Activated naive CD8-positive, alpha-beta T cell treated with anti-CD3 and anti-CD28 coated beads, Interleukin-2, amount 10 ng/mL, durations not matched to agents 7 days and 5 days (primary cell): ENCODE data around the gene DGKD. TPM values are rescaled to one million over a fixed set of nuclear protein-coding genes. Genes with fewer than 3 reads are reported as not detected.

Source experiments
- ATAC-seq: fragments of 150-1000 bp; cut with Tn5 transposase; one replicate; pipeline ENCODE4 v1.10.0; 2021; ENCODE audit warnings: low read depth, moderate library complexity
- POLR2A ChIA-PET: fragments of 350-600 bp; sonication (Branson Sonifier 250); formaldehyde crosslinking; loops from one replicate; lab custom pipeline; 2021; ENCODE audit warnings: antibody characterized with exemption; lab: Charles Lee
- DNase-seq: peaks from one replicate; pipeline ENCODE4 v3.0.0; 2021
- H3K27ac Mint-ChIP-seq: one replicate; pipeline ENCODE4 v1.8.0; 2022; ENCODE audit warnings: mild to moderate bottlenecking, mixed read lengths
- H3K27me3 Mint-ChIP-seq: one replicate; pipeline ENCODE4 v1.8.0; 2022; ENCODE audit warnings: mild to moderate bottlenecking, moderate library complexity, mixed read lengths
- H3K36me3 Mint-ChIP-seq: one replicate; pipeline ENCODE4 v1.8.0; 2021; ENCODE audit warnings: mild to moderate bottlenecking, mixed read lengths
- H3K4me1 Mint-ChIP-seq: one replicate; pipeline ENCODE4 v1.8.0; 2021; ENCODE audit warnings: mixed read lengths
- H3K4me3 Mint-ChIP-seq: one replicate; pipeline ENCODE4 v1.8.0; 2022; ENCODE audit warnings: mild to moderate bottlenecking, moderate library complexity, mixed read lengths
- H3K9me3 Mint-ChIP-seq: one replicate; pipeline ENCODE4 v1.8.0; 2021; ENCODE audit warnings: mixed read lengths
- total RNA-seq, 2 experiments: library from RNA; stranded (reverse); gene quantifications; one replicate each; pipeline ENCODE4 v1.2.3, GENCODE V29; 2021

The DGKD gene
- total RNA-seq, 2 experiments from 2014 or later, result 114 to 132 TPM

DNA sequence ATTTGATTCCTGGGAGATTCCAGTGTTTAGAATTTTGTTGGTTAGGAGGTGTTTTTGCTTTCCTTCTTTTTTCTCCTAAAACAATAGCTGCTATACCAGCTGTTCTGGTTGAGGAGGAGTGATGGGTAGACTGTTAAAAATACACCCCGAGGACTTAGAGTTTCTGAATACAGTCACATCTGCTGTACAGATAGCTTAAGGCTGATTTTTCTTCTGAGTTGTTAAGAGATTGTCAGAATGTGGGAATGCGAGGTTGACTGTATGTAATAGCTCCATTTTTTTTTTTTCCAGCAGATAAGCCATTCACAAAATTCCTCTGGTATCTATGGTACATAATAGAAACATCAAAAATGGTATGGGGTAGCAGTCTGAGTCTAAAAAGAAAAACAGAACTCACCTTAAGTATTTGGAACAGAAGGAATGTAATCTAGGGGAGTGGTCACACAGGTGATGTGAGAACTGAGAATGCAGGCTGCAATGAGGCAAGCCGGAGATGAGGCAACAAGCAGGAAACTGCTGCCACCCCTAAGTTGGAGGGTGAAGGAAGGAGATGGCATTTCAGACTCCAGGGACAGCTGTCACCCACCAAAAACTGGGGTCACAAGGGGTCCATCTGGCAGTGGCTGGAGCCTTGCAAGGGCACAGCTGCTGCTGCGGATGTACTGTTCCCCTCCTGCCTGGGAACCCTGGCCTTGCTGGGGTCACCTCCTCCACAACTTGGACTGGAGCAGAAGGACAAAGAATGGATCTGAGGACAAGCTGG, 2.4 kb downstream of the DGKD start:
- ATAC-seq, result no peak
- Mint-ChIP-seq H3K36me3 (peaks cover 33% of the 10 kb centered on the region), H3K27me3 (no peaks in the 10 kb centered on the region), H3K4me3 (peak overlapping the region; percentile 75), H3K4me1 (peaks cover 52% of the 10 kb centered on the region), H3K9me3 (no peaks in the 10 kb centered on the region), H3K27ac (peak overlapping the region; percentile 69)
- POLR2A ChIA-PET, result interaction anchor here (0.6 to 2.8 kb wide), 8 partner anchors 10 to 516 kb away, joined by 3 to 14 read pairs (median 4); no protein-coding TSS in a partner anchor
- DNase-seq, result no peak

DNA sequence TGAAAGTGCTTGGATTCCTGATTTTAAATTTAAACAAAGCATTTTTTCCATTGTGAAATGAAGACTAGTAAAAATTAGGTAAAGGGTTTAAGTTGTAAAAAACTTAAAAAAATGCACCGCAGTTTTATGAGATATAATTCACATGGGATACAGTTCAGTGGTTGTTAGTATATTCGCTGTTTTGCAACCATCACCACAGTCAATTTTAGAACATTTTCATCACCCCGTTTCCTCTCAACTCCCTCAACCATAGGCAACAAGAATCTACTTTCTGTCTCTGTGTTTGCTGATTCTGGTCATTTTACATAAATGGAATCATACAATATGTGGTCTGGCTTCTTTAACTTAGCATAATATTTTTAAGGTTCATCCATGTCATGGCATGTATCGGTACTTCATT, 4.0 kb downstream of the DGKD start:
- peaks cover 50% of the 10 kb centered on the region for H3K4me1 Mint-ChIP-seq
- no peaks in the 10 kb centered on the region for H3K9me3 Mint-ChIP-seq
- peaks cover 41% of the 10 kb centered on the region for H3K36me3 Mint-ChIP-seq
- ATAC-seq (no peak), DNase-seq (no peak)
- no peak overlapping the region for H3K27ac Mint-ChIP-seq
- no peaks in the 10 kb centered on the region for H3K27me3 Mint-ChIP-seq
- POLR2A ChIA-PET, result interaction anchor here (0.6 to 2.8 kb wide), 5 partner anchors 27 to 90 kb away, joined by 3 to 14 read pairs (median 7); no protein-coding TSS in a partner anchor
- peak overlapping the region; percentile 46 for H3K4me3 Mint-ChIP-seq

DNA sequence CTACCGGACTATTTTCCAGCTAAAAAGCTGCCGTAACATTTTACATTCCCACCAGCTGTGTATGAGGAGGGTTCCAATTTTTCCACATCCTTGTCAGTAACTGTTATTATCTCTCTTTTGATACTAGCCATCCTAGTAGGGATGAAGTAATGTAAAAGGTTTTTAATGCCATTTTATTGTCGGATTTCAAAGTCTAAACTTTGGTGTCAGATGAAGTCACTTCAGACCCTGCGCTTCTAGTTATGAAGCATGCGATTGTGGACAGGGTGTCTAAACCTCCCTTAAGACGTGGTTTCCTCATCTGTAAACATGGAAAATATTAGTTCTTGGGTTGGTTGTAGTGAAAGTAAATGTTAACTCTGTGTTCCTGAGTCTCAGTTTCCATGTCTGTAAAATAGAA, 4.7 kb downstream of the DGKD start:
- Mint-ChIP-seq H3K4me1 (peaks cover 47% of the 10 kb centered on the region), H3K27me3 (no peaks in the 10 kb centered on the region), H3K27ac (no peak overlapping the region), H3K36me3 (peaks cover 43% of the 10 kb centered on the region), H3K4me3 (peak overlapping the region; percentile 46), H3K9me3 (no peaks in the 10 kb centered on the region)
- ATAC-seq (no peak), DNase-seq (no peak)
- POLR2A ChIA-PET, result interaction anchor here (0.6 to 2.8 kb wide), 2 partner anchors 28 to 46 kb away, joined by 5 to 14 read pairs; no protein-coding TSS in a partner anchor

DNA sequence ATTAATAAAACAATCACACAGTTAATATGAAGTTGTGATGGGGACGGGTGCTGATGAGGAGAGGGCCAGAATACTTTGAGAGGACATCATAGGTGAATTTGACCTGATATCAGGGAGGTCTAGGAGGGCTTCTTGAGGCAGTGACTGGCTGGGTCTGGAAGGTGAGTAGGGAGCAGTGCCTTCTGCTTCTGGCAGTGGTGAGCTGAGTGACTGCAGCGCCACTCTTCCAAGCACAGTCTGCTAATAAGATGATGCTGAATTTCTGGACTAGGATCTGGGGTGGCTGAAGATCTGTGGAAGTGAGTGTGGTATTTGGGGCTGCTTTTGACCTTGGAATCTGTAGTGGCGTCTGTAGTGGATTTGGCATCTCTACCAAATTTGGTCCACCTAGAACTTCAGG, 5.5 kb downstream of the DGKD start:
- no peak overlapping the region for H3K4me3 Mint-ChIP-seq
- H3K36me3 Mint-ChIP-seq, result peaks cover 46% of the 10 kb centered on the region
- no peaks in the 10 kb centered on the region for H3K9me3 Mint-ChIP-seq
- peaks cover 48% of the 10 kb centered on the region for H3K4me1 Mint-ChIP-seq
- POLR2A ChIA-PET, result no interaction called here
- H3K27ac Mint-ChIP-seq, result no peak overlapping the region
- ATAC-seq (no peak), DNase-seq (no peak)
- no peaks in the 10 kb centered on the region for H3K27me3 Mint-ChIP-seq

DNA sequence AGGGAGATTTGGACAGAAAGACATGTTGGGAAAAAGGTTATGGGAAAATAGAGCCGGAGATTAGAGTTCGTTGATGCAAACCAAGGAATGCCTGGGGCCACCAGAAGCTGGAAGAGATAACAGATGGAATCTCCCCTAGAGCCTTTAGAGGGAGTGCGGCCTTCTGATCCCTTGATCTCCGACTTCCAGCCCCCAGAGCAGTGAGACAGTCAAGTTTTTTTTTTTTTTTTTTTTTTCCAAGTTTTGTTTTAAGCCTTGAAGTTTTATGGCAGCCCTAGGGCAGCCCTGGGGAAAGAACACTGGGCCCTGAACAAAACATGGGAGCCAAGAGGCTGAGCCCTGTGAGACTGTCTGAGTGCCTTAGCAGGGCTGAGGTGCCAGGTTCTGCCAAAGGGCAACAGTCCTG, 6.5 kb downstream of the DGKD start:
- Mint-ChIP-seq H3K27ac (no peak overlapping the region), H3K4me3 (no peak overlapping the region), H3K27me3 (no peaks in the 10 kb centered on the region), H3K4me1 (peaks cover 42% of the 10 kb centered on the region), H3K36me3 (peaks cover 51% of the 10 kb centered on the region), H3K9me3 (no peaks in the 10 kb centered on the region)
- ATAC-seq (no peak), DNase-seq (no peak)
- POLR2A ChIA-PET, result no interaction called here

DNA sequence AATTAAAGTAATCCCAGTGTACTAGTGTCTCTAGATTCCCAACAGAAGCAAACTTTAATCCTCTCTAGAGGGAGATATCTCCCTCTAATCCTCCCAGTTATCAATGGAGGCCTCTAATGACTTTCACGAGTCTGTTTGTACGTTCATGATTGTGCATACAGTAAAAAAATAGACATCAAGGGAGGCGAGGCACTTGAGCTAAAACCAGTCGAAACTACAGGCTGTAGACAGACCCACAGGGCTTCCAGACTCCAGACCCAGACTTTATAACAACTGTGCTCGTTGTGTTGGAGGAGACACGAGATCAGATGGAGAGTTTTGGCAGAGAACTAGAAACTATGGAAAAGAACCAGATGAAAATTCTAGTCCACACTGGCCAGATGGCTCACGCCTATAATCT, 7.0 kb downstream of the DGKD start:
- Mint-ChIP-seq H3K36me3 (peaks cover 54% of the 10 kb centered on the region), H3K27me3 (no peaks in the 10 kb centered on the region), H3K9me3 (no peaks in the 10 kb centered on the region), H3K4me3 (no peak overlapping the region), H3K4me1 (peaks cover 41% of the 10 kb centered on the region), H3K27ac (no peak overlapping the region)
- POLR2A ChIA-PET, result no interaction called here
- DNase-seq (no peak), ATAC-seq (no peak)

DNA sequence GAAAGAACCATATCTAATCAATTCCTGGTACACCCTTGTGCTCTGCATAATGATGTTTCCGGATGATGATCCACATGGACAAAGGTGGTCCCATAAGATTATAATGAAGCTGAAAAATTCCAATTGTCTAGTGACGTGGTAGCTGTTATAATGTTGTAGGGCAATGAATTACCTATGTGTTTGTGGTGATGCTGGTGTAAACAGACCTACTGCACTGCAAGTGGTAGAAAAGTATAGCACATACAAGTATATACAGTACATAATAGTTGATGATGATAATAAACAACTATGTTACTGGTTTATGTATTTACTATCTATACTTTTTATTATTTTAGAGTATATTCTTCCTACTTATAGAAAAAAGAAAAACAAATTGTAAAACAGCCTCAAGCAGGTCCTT, 8.4 kb downstream of the DGKD start:
- POLR2A ChIA-PET, result no interaction called here
- Mint-ChIP-seq H3K9me3 (no peaks in the 10 kb centered on the region), H3K27ac (no peak overlapping the region), H3K4me3 (no peak overlapping the region), H3K27me3 (no peaks in the 10 kb centered on the region), H3K4me1 (peaks cover 31% of the 10 kb centered on the region), H3K36me3 (peaks cover 56% of the 10 kb centered on the region)
- DNase-seq, result no peak
- no peak for ATAC-seq

DNA sequence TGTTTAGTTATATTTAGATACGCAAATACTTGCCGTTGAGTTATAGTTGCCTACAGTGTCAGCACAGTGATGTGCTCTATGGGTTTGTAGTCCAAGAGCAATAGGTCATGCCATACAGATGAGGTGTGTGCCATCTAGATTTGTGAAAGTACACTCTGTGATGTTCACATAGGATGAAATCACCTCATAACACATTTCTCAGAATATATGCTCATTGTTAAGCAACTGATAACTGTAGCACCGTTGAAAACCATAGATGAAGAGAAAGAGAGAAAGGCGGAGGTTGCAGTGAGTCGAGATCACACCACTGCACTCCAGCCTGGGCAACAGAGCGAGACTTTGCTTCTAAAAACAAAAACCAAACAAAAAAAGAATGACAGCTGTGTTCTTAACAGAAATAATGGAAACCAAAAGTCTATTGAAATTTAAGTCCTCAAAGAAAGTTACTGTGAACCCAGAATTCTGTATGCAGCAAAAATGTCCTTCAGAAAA, 9.5 kb downstream of the DGKD start:
- DNase-seq, result no peak
- no peaks in the 10 kb centered on the region for H3K9me3 Mint-ChIP-seq
- peaks cover 24% of the 10 kb centered on the region for H3K4me1 Mint-ChIP-seq
- no peak for ATAC-seq
- H3K4me3 Mint-ChIP-seq, result no peak overlapping the region
- no peaks in the 10 kb centered on the region for H3K27me3 Mint-ChIP-seq
- POLR2A ChIA-PET, result no interaction called here
- H3K36me3 Mint-ChIP-seq, result peaks cover 51% of the 10 kb centered on the region
- H3K27ac Mint-ChIP-seq, result no peak overlapping the region

DNA sequence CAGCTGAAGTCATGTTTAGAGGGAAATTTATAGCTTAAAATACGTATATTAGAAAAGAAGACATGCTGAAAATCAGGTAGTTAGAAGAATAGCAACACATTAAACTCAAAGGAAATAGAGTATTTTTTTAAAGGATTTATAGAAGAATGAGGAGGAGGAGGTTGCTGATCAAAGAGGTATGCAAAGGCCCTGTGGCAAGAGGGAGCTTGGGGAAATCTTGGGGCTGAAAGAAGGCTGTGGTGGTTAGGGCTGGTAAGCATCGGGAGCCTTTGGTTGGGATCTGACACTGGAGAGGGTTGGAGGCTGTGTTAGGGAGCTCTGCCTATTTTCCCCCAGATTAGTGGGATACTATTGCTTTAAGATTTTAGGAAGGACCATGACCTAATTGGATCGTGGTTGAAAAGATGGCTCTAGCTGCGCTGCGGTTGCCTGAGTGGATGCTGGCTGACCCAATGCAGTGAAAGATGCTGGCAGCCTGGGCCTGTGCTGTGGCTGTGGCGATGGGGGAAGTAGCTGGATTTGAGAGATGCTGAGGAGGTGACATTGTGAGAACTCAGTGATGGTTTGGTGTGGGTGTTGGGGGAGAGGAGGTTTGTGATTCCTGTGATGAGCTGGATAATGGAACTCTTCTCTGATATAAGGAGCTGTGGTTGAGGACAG, 11.7 kb downstream of the DGKD start:
- DNase-seq (no peak), ATAC-seq (no peak)
- Mint-ChIP-seq H3K9me3 (no peaks in the 10 kb centered on the region), H3K4me3 (no peak overlapping the region), H3K4me1 (peaks cover 26% of the 10 kb centered on the region), H3K27me3 (no peaks in the 10 kb centered on the region), H3K27ac (no peak overlapping the region), H3K36me3 (peaks cover 46% of the 10 kb centered on the region)
- POLR2A ChIA-PET, result interaction anchor here (1.3 kb wide), 2 partner anchors 9 to 98 kb away, joined by 3 to 4 read pairs; no protein-coding TSS in a partner anchor

DNA sequence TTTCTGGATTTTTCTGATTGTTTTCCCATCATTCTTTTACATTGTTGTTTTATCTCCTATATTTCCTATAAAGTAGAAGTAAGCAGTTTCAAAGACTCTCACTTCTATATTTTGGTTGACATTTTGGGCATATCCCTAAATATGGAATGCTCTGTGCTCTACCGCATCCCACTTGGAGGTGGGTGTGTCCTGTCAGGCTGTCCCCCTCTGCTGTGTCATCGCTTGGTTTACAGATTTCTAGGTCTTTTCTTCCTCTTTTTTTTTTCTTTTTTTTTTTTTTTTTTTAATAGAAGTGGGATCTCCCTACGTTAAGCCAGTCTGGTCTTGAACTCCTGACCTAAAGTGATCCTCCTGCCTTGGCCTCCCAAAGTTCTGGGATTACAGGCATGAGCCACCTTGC, 13.3 kb downstream of the DGKD start:
- DNase-seq, result no peak
- Mint-ChIP-seq H3K27ac (no peak overlapping the region), H3K4me1 (peaks cover 28% of the 10 kb centered on the region), H3K27me3 (no peaks in the 10 kb centered on the region), H3K4me3 (no peak overlapping the region), H3K9me3 (no peaks in the 10 kb centered on the region), H3K36me3 (peaks cover 44% of the 10 kb centered on the region)
- POLR2A ChIA-PET, result no interaction called here
- no peak for ATAC-seq

DNA sequence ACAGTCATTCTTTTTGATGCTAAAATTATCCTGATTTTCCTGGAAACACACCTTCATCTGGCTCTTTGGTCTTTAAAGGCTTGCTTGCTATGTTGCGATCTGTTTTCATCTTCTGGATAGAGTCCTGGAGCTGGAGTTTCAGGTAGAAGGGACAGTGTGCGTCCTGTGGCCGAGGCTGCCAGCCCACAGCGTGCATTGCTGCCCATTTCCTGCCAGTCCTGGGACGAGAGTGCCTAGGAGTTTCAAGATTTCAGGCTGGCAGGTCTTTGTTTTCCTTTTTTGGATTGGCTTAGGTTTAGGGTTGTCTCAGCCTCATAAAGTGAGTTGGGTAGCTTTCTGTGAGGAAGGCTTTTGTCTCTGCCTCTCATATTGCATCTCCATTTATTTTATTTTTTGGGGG, 14.5 kb downstream of the DGKD start:
- no peak overlapping the region for H3K27ac Mint-ChIP-seq
- POLR2A ChIA-PET, result no interaction called here

DNA sequence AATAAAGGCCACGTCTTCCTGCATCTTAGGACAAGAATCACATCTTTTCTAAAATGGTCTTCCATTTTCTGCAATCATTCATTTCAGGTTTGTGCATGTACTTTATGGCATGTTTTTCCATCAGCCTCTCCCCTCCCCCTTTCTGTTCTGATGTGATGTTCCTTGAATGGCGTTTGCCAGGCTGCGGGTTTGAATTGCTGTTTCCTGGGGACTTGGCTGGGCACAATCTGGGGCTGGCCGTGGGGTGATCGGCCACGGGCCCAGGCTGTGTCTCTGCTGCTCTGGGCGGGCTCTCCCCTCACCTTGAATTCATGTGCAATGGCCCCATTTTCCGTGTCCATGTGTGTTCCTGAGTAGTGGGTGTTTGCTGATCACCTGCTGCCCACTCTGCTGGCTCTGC, 15.2 kb downstream of the DGKD start:
- Mint-ChIP-seq H3K9me3 (no peaks in the 10 kb centered on the region), H3K4me3 (no peak overlapping the region), H3K4me1 (peaks cover 24% of the 10 kb centered on the region), H3K27ac (no peak overlapping the region), H3K27me3 (no peaks in the 10 kb centered on the region), H3K36me3 (peaks cover 44% of the 10 kb centered on the region)
- POLR2A ChIA-PET, result no interaction called here
- no peak for DNase-seq
- ATAC-seq, result no peak

More for the DNA sequence above, 14.5 kb downstream of the DGKD start:
- DNase-seq, result no peak
- Mint-ChIP-seq H3K4me3 (no peak overlapping the region), H3K36me3 (peaks cover 47% of the 10 kb centered on the region), H3K4me1 (peaks cover 26% of the 10 kb centered on the region), H3K9me3 (no peaks in the 10 kb centered on the region), H3K27me3 (no peaks in the 10 kb centered on the region)
- no peak for ATAC-seq

DNA sequence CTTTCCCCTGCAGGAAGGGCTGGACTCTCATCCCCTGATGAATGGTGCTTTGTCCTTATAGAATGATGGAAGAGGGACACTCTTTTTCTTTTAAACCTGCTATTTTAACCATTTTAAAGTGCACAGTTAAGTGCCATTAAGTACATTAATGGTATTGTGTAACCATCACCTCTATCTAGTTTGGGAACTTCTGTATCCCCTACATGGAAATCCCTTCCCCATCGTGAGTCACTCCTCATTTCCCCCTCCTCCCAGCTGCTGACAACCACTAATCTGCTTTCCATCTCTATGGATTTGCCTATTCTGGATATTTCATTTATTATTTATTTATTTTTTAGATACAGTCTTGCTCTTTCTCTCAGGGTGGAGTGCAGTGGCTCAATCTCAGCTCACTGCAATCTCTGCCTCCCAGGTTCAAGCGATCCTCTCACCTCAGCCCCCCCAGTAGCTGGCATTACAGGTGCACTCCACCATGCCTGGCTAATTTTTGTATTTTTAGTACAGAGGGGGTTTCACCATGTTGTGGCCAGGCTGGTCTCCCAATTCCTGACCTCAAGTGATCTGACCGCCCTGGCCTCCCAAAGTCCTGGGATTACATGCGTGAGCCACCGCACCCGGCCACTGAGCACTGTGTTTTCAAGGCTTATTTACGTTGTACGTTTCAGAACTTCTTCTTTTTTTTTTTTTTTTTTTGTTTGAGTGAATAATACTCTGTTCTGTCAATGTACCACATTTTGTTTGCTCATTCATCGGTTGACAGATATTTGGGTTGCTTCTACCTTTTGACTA, 15.8 kb downstream of the DGKD start:
- Mint-ChIP-seq H3K4me3 (no peak overlapping the region), H3K36me3 (peaks cover 39% of the 10 kb centered on the region), H3K4me1 (peaks cover 23% of the 10 kb centered on the region), H3K9me3 (no peaks in the 10 kb centered on the region), H3K27me3 (no peaks in the 10 kb centered on the region), H3K27ac (no peak overlapping the region)
- DNase-seq, result no peak
- ATAC-seq, result no peak
- POLR2A ChIA-PET, result interaction anchor here (0.7 to 1.1 kb wide), 2 partner anchors 20 to 352 kb away, joined by 3 to 4 read pairs; no protein-coding TSS in a partner anchor
